PC-3 (cell line): ENCODE data around the gene MNT. TPM values are rescaled to one million over a fixed set of nuclear protein-coding genes. Genes with fewer than 3 reads are reported as not detected.

Experiments
- ATAC-seq: fragments of 200-7000 bp; cut with Tn5 transposase; 2 replicates; pipeline ENCODE4 v1.9.1; 2020; ENCODE audit warnings: mild to moderate bottlenecking, moderate library complexity
- BruUV-seq: library from RNA; stranded (reverse); fragments of 400-500 nt; replicated peaks from 2 replicates; lab custom pipeline; 2021; lab: Mats Ljungman, UMichigan
- CTCF ChIA-PET: fragments of 300-600 bp; sonication (Branson Sonifier 250); formaldehyde crosslinking; loops from one replicate; lab custom pipeline; 2022; ENCODE audit warnings: antibody characterized with exemption; lab: Charles Lee
- POLR2A ChIA-PET: fragments of 300-600 bp; sonication (Branson Sonifier 250); formaldehyde crosslinking; loops from one replicate; lab custom pipeline; 2022; ENCODE audit warnings: antibody characterized with exemption; ENCODE audit not compliant: unreplicated experiment; lab: Charles Lee
- DNase-seq: peaks from one replicate; pipeline ENCODE4 v3.0.0-alpha.2; 2015
- H2AFZ ChIP-seq: fragments of 300-600 bp; sonication (generic); 2 replicates; pipeline ENCODE4 v1.6.0; 2016; ENCODE audit warnings: antibody characterized with exemption, low read length
- H3F3A ChIP-seq: fragments of 300-600 bp; sonication (generic); one replicate; pipeline ENCODE4 v1.6.0; 2017; ENCODE audit warnings: antibody characterized with exemption, low read length, control low read depth, mild to moderate bottlenecking; ENCODE audit not compliant: unreplicated experiment
- H3K27ac ChIP-seq: fragments of 300-600 bp; sonication (generic); 2 replicates; pipeline ENCODE4 v1.5.1; 2016; ENCODE audit warnings: mild to moderate bottlenecking, low read length
- H3K27me3 ChIP-seq: fragments of 300-600 bp; sonication (generic); 2 replicates; pipeline ENCODE4 v1.6.1; 2016; ENCODE audit warnings: low read length, mixed read lengths
- H3K36me3 ChIP-seq: fragments of 300-600 bp; sonication (generic); 2 replicates; pipeline ENCODE4 v1.6.1; 2016; ENCODE audit warnings: low read depth, mixed run types, low read length, mixed read lengths
- H3K4me1 ChIP-seq: fragments of 300-600 bp; sonication (generic); 2 replicates; pipeline ENCODE4 v1.5.1; 2016; ENCODE audit warnings: low read length; ENCODE audit not compliant: insufficient read depth
- H3K4me2 ChIP-seq: fragments of 300-600 bp; sonication (generic); 2 replicates; pipeline ENCODE4 v1.6.0; 2016; ENCODE audit warnings: low read length
- H3K4me3 ChIP-seq: fragments of 300-600 bp; sonication (generic); 2 replicates; pipeline ENCODE4 v1.5.1; 2016; ENCODE audit warnings: mild to moderate bottlenecking, low read length, mixed read lengths
- H3K79me2 ChIP-seq: fragments of 300-600 bp; sonication (generic); 2 replicates; pipeline ENCODE4 v1.6.1; 2017; ENCODE audit warnings: low read length, mixed read lengths
- H3K9ac ChIP-seq: fragments of 300-600 bp; sonication (generic); 2 replicates; pipeline ENCODE4 v1.6.0; 2016; ENCODE audit warnings: mild to moderate bottlenecking, low read length
- H3K9me2 ChIP-seq: fragments of 300-600 bp; sonication (generic); replicated peaks from 2 replicates; pipeline ENCODE4 v1.6.1; 2016; ENCODE audit warnings: mixed run types, low read length, mixed read lengths
- H3K9me3 ChIP-seq: fragments of 300-600 bp; sonication (generic); 2 replicates; pipeline ENCODE4 v1.6.1; 2016; ENCODE audit warnings: low read length, mixed read lengths
- H4K20me1 ChIP-seq: fragments of 300-600 bp; sonication (generic); 2 replicates; pipeline ENCODE4 v1.6.1; 2016; ENCODE audit warnings: low read length, mixed read lengths
- EZH2 ChIP-seq: fragments of 300-600 bp; sonication (generic); IDR thresholded peaks from one replicate; pipeline ENCODE4 v1.6.1; 2017; ENCODE audit warnings: antibody characterized with exemption, mild to moderate bottlenecking, low read length; ENCODE audit not compliant: unreplicated experiment
- EZH2phosphoT487 ChIP-seq: fragments of 300-600 bp; sonication (generic); IDR thresholded peaks from 2 replicates; pipeline ENCODE4 v1.6.1; 2018; ENCODE audit warnings: mild to moderate bottlenecking, antibody characterized with exemption, low read length, borderline replicate concordance
- intact Hi-C: fragments of 100-400 bp; cut with micrococcal nuclease; formaldehyde crosslinking; loops from 2 replicates; pipeline ENCODE4 v1.9.0; 2023
- total RNA-seq: library from RNA; depleted of rRNA; stranded (reverse); fragments of >200 nt; gene quantifications from 2 replicates; pipeline ENCODE4 v1.2.3, GENCODE V29; 2014
- TF ChIP-seq, protein P1 (sequence below): fragments of 300-600 bp; sonication (generic); conservative IDR thresholded peaks from 2 replicates; pipeline ENCODE4 v1.5.1; 2017; ENCODE audit warnings: antibody characterized with exemption, low read depth, mild to moderate bottlenecking, low read length

The MNT gene
- total RNA-seq, 1 experiment from 2014 or later: 19.1 TPM

DNA sequence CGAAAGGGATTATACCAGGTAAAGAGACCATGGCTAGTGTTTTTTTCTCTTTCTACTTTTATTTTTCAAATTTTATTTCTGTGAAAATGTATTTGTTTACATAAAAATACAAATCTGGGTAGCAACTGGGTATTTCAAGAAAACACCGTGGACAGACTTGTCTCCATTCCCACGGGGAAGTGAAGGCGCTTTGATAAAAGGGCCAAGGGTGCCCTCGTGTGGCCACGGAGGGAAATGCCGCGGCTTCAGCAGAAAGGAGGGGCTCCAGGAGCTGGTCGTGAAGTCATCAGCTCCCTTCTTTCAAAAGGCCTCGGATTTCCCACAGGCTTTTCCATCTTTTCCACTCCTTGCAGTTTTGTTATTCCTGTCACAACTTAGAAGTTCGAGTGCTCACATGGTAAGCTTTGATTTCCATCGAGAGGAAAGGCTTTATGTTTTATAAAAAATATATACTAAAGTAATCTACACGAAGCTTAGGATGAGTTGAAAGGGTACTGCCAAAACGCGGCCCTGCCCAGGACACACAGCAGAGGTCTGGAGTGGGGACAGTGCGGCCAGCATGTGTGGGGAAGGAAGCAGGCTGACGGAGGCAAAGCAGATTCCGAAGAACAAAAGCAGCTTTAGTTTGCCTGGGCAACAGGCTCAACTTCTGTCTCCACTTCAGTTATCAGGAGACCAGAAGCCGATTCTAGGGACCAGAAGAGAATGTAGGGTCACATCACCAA lies 15.3 kb upstream of the MNT start:
- intact Hi-C loops: loop anchor here (1.0 kb wide), 1 partner anchor 34 kb away; no protein-coding TSS in a partner anchor
- BruUV-seq: no TSS peak

DNA sequence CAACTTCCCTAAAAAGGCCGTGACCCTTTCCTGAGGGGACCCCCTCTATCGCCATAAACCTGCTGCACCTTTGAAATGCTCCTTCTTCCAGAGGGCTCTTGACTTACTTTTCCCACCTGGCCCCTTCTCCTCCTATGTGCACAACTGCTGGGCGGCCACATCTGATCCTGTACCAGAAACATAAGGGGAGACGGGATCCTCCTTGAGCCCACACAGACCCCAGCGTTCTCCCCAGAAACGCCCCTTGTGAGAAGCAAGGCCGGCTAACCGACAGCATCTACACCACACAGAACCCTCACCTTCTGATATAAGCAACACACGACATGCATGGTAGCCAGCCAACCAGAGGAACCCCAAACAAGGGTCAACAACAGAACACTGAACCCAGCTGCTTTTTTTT lies 14.2 kb upstream of the MNT start:
- intact Hi-C loops: no loop called here
- POLR2A ChIA-PET: no interaction called here

More for the DNA sequence above, 15.3 kb upstream of the MNT start:
- H3K9ac ChIP-seq: no peak overlapping the region
- no peaks in the 10 kb centered on the region for H3K4me1 ChIP-seq
- no peaks in the 10 kb centered on the region for H3K27me3 ChIP-seq
- CTCF ChIA-PET: interaction anchor here (0.5 to 1.8 kb wide), 7 partner anchors 9 to 163 kb away, joined by 3 to 57 read pairs (median 6); no protein-coding TSS in a partner anchor
- POLR2A ChIA-PET: interaction anchor here (0.5 to 0.6 kb wide), 2 partner anchors 94 to 220 kb away, joined by 3 to 11 read pairs; no protein-coding TSS in a partner anchor
- no peak for TF ChIP-seq EZH2
- TF ChIP-seq, protein P1, sequence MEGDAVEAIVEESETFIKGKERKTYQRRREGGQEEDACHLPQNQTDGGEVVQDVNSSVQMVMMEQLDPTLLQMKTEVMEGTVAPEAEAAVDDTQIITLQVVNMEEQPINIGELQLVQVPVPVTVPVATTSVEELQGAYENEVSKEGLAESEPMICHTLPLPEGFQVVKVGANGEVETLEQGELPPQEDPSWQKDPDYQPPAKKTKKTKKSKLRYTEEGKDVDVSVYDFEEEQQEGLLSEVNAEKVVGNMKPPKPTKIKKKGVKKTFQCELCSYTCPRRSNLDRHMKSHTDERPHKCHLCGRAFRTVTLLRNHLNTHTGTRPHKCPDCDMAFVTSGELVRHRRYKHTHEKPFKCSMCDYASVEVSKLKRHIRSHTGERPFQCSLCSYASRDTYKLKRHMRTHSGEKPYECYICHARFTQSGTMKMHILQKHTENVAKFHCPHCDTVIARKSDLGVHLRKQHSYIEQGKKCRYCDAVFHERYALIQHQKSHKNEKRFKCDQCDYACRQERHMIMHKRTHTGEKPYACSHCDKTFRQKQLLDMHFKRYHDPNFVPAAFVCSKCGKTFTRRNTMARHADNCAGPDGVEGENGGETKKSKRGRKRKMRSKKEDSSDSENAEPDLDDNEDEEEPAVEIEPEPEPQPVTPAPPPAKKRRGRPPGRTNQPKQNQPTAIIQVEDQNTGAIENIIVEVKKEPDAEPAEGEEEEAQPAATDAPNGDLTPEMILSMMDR: peak; percentile 85
- H3F3A ChIP-seq: no peaks in the 10 kb centered on the region
- H3K9me3 ChIP-seq: no peaks in the 10 kb centered on the region
- peaks cover 6% of the 10 kb centered on the region; the same call in 1 of the 2 replicates for H3K36me3 ChIP-seq
- no peaks in the 10 kb centered on the region for H4K20me1 ChIP-seq
- no peaks in the 10 kb centered on the region for H3K79me2 ChIP-seq
- no peak overlapping the region for H2AFZ ChIP-seq
- peak; percentile 90 for DNase-seq
- H3K9me2 ChIP-seq: no peaks in the 10 kb centered on the region
- no peak overlapping the region for H3K27ac ChIP-seq
- peak; percentile 74 for ATAC-seq
- H3K4me3 ChIP-seq: no peak overlapping the region
- no peak overlapping the region for H3K4me2 ChIP-seq

More for the DNA sequence above, 14.2 kb upstream of the MNT start:
- no TSS peak for BruUV-seq
- no peak overlapping the region for H3K4me3 ChIP-seq
- no peak overlapping the region for H3K4me2 ChIP-seq
- no peaks in the 10 kb centered on the region for H3K79me2 ChIP-seq
- DNase-seq (no peak), ATAC-seq (no peak)
- no peaks in the 10 kb centered on the region for H3K9me2 ChIP-seq
- H3K9ac ChIP-seq: no peak overlapping the region
- no peaks in the 10 kb centered on the region for H4K20me1 ChIP-seq
- no peak overlapping the region for H3K27ac ChIP-seq
- no peaks in the 10 kb centered on the region for H3F3A ChIP-seq
- H2AFZ ChIP-seq: no peak overlapping the region
- CTCF ChIA-PET: interaction anchor here (1.8 kb wide), 2 partner anchors 32 to 33 kb away, joined by 12 to 57 read pairs; no protein-coding TSS in a partner anchor
- H3K4me1 ChIP-seq: no peaks in the 10 kb centered on the region
- TF ChIP-seq EZH2 (no peak), EZH2phosphoT487 (no peak)
- TF ChIP-seq, protein P1: no peak
- H3K36me3 ChIP-seq: peaks cover 6% of the 10 kb centered on the region; the same call in 1 of the 2 replicates
- no peaks in the 10 kb centered on the region for H3K27me3 ChIP-seq
- no peaks in the 10 kb centered on the region for H3K9me3 ChIP-seq
